OCI-LY1 (cell line): ENCODE measurements around the gene MEFV.

Source experiments
- H2AFZ ChIP-seq: fragments of 200-600 bp; sonication (generic), shearing (Covaris generic); 2 replicates; pipeline ENCODE4 v1.6.0; 2014; ENCODE audit warnings: antibody characterized with exemption, mild to moderate bottlenecking, low read length
- H3F3A ChIP-seq: fragments of 200-600 bp; sonication (generic), shearing (Covaris generic); 2 replicates; pipeline ENCODE4 v1.6.0; 2014; ENCODE audit warnings: mild to moderate bottlenecking, antibody characterized with exemption, low read length, moderate library complexity; ENCODE audit not compliant: insufficient read depth
- H3K27ac ChIP-seq: fragments of 200-600 bp; sonication (generic); 2 replicates; pipeline ENCODE4 v1.5.1; 2014; ENCODE audit warnings: low read length, mixed run types, mild to moderate bottlenecking, low read depth; ENCODE audit not compliant: poor library complexity, severe bottlenecking
- H3K27me3 ChIP-seq: fragments of 200-600 bp; sonication (generic); 2 replicates; pipeline ENCODE4 v1.6.0; 2014; ENCODE audit warnings: antibody characterized with exemption, mild to moderate bottlenecking, low read length, moderate library complexity; ENCODE audit not compliant: insufficient read depth
- H3K36me3 ChIP-seq: fragments of 200-600 bp; sonication (generic); 2 replicates; pipeline ENCODE4 v1.6.1; 2014; ENCODE audit warnings: mild to moderate bottlenecking, antibody characterized with exemption, low read length, moderate library complexity, mixed read lengths; ENCODE audit not compliant: insufficient read depth
- H3K4me1 ChIP-seq: fragments of 200-600 bp; sonication (generic); 2 replicates; pipeline ENCODE4 v1.5.1; 2014; ENCODE audit warnings: mild to moderate bottlenecking, low read length, moderate library complexity; ENCODE audit not compliant: insufficient read depth, severe bottlenecking
- H3K4me2 ChIP-seq: fragments of 200-600 bp; sonication (generic), shearing (Covaris generic); 2 replicates; pipeline ENCODE4 v1.6.1; 2014; ENCODE audit warnings: low read length
- H3K4me3 ChIP-seq: fragments of 200-600 bp; sonication (generic); 2 replicates; pipeline ENCODE4 v1.5.1; 2014; ENCODE audit warnings: low read length, low read depth, mild to moderate bottlenecking, mixed read lengths; ENCODE audit not compliant: poor library complexity, severe bottlenecking
- H3K79me2 ChIP-seq: fragments of 200-600 bp; shearing (Covaris generic); 2 replicates; pipeline ENCODE4 v1.6.1; 2016; ENCODE audit warnings: mixed run types, low read length, mixed read lengths; ENCODE audit not compliant: insufficient read depth
- H3K9ac ChIP-seq: fragments of 200-600 bp; sonication (generic), shearing (Covaris generic); 2 replicates; pipeline ENCODE4 v1.6.1; 2014; ENCODE audit warnings: mild to moderate bottlenecking, low read length, mixed read lengths
- H3K9me2 ChIP-seq: fragments of 200-600 bp; sonication (generic), shearing (Covaris generic); 2 replicates; pipeline ENCODE4 v1.6.1; 2014; ENCODE audit warnings: low read depth, mild to moderate bottlenecking, low read length, mixed read lengths
- H3K9me3 ChIP-seq: fragments of 200-600 bp; shearing (Covaris generic); 2 replicates; pipeline ENCODE4 v1.6.1; 2014; ENCODE audit warnings: low read length, mixed read lengths
- H4K20me1 ChIP-seq: fragments of 200-600 bp; sonication (generic), shearing (Covaris generic); 2 replicates; pipeline ENCODE4 v1.6.0; 2016; ENCODE audit warnings: mild to moderate bottlenecking, low read length; ENCODE audit not compliant: insufficient read depth
- CTCF ChIP-seq: fragments of 200-600 bp; sonication (generic), shearing (Covaris generic); IDR thresholded peaks from 2 replicates; pipeline ENCODE4 v1.5.1; 2017; ENCODE audit warnings: mild to moderate bottlenecking, antibody characterized with exemption, low read length, moderate library complexity, mixed read lengths
- EZH2 ChIP-seq: fragments of 200-600 bp; sonication (generic), shearing (Covaris generic); IDR thresholded peaks from 2 replicates; pipeline ENCODE4 v1.8.0; 2017; ENCODE audit warnings: borderline replicate concordance, mixed run types, mild to moderate bottlenecking, antibody characterized with exemption, low read length, moderate library complexity, mixed read lengths

The MEFV gene

GRCh38 chr16:3243882-3244281, 12.6 kb downstream of the MEFV start:
- H3K4me3 ChIP-seq: no peak overlapping the region
- H3K4me1 ChIP-seq: no peaks in the 10 kb centered on the region
- H3K9me3 ChIP-seq: no peaks in the 10 kb centered on the region
- H3F3A ChIP-seq: no peaks in the 10 kb centered on the region
- no peak for TF ChIP-seq CTCF
- no peak for TF ChIP-seq EZH2
- no peak overlapping the region for H3K27ac ChIP-seq
- H3K36me3 ChIP-seq: no peaks in the 10 kb centered on the region
- no peaks in the 10 kb centered on the region for H3K79me2 ChIP-seq
- H2AFZ ChIP-seq: no peak overlapping the region
- no peak overlapping the region for H3K4me2 ChIP-seq
- no peaks in the 10 kb centered on the region for H4K20me1 ChIP-seq
- no peak overlapping the region for H3K9ac ChIP-seq
- no peaks in the 10 kb centered on the region; the same call in 1 of the 2 replicates for H3K27me3 ChIP-seq
- no peaks in the 10 kb centered on the region for H3K9me2 ChIP-seq

GRCh38 chr16:3242709-3243108, 13.7 kb downstream of the MEFV start:
- no peak overlapping the region for H3K4me3 ChIP-seq
- no peaks in the 10 kb centered on the region for H3K9me2 ChIP-seq
- no peaks in the 10 kb centered on the region for H4K20me1 ChIP-seq
- H3K27ac ChIP-seq: no peak overlapping the region
- H3K36me3 ChIP-seq: no peaks in the 10 kb centered on the region
- no peak overlapping the region for H3K9ac ChIP-seq
- no peaks in the 10 kb centered on the region for H3K9me3 ChIP-seq
- H2AFZ ChIP-seq: no peak overlapping the region
- H3K4me2 ChIP-seq: no peak overlapping the region
- no peaks in the 10 kb centered on the region; the same call in 1 of the 2 replicates for H3K27me3 ChIP-seq
- no peaks in the 10 kb centered on the region for H3K4me1 ChIP-seq
- TF ChIP-seq EZH2 (no peak), CTCF (no peak)
- no peaks in the 10 kb centered on the region for H3F3A ChIP-seq
- no peaks in the 10 kb centered on the region for H3K79me2 ChIP-seq

GRCh38 chr16:3241761-3242160, 14.7 kb downstream of the MEFV start:
- H3K27me3 ChIP-seq: no peaks in the 10 kb centered on the region; the same call in 1 of the 2 replicates

More at GRCh38 chr16:3241761-3242160, 14.7 kb downstream of the MEFV start:
- Histone ChIP-seq H3K27ac (no peak overlapping the region), H3K79me2 (no peaks in the 10 kb centered on the region), H3K4me3 (no peak overlapping the region), H3K9me3 (peaks cover 3% of the 10 kb centered on the region; the same call in 1 of the 2 replicates), H3K36me3 (no peaks in the 10 kb centered on the region), H4K20me1 (no peaks in the 10 kb centered on the region), H2AFZ (no peak overlapping the region), H3K4me2 (no peak overlapping the region), H3K4me1 (no peaks in the 10 kb centered on the region), H3K9me2 (no peaks in the 10 kb centered on the region), H3F3A (no peaks in the 10 kb centered on the region), H3K9ac (no peak overlapping the region)
- TF ChIP-seq CTCF (no peak), EZH2 (no peak)
